Measurements from ENCODE around the gene GLRX3.
"Not testable (repeated sequence)": the region's sequence is repeated elsewhere in the genome, so short reads cannot be mapped to it uniquely, and the experiment has no call there.

The GLRX3 gene

DNA sequence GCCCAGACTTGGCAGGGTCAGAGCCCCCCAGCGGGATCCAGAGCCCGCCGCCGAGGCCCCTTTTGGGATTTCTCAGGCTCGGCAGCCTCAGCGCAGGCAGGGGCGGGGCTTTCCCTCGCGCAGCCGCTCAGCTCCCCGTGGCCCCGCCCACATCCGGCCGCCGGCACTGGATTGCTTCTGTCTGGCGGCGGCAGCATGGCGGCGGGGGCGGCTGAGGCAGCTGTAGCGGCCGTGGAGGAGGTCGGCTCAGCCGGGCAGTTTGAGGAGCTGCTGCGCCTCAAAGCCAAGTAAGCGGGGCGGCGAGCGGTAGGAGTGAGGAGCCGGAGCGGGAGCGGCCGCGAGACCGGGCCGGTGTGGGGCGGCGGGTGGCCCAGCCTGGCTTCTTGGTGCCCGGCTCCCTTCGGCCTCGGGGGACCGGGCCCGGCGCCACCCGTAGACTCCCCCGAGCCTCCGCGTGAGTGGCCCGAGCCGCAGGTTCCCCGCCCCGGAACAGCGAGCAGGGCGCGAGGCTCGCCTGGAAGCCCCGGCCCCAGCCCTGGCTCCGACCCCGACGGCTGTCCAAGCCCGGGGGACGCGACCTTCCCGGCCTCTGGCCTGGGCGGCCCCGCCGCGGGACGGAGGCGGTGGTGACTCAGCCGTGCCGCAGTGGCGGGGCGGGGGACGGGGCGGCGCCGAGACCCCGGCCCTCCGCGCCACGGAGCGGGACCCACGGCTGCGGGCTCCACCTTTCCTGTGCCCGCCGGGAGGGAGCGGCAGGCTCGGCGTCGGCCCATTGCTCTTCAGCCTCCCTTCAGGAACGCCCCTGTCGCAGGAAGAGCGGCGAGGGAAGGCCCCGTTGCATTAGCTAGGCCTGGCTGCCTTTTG lies at the start of gene GLRX3:
GLRX3 (plus strand) TSS at position 166 of the 864 bp plus-strand sequence; CDS start at position 196, 30 bp downstream.
- peak; percentile 11 for DNase-seq

DNA sequence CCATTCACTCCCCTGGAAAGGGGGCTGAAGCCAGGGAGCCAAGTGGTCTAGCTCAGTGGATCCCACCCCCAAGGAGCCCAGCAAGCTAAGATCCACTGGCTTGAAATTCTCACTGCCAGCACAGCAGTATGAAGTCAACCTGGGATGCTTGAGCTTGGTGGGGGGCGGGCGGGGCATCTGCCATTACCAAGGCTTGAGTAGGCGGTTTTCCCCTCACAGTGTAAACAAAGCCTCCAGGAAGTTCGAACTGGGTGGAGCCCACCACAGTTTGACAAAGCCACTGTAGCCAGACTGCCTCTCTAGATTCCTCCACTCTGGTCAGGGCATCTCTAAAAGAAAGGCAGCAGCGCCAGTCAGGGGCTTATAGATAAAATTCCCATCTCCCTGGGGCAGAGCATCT lies 45.6 kb upstream of the GLRX3 start:
- DNase-seq: not testable (repeated sequence)

DNA sequence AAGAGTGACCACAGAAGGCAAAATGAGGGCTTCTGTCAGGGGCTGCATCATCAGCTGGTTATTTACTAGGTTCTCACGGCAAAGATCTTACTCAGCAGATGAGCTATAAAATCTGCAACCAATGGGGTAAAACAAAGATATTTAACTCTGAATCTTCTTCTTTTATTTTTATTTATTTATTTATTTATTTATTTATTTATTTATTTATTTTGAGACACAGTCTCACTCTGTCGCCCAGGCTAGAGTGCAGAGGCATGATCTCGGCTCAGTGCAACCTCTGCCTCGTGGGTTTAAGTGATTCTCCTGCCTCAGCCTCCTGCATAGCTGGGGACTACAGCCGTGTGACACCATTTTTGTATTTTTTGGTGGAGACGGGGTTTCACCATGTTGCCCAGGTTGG lies 36.8 kb upstream of the GLRX3 start:
- no peak for DNase-seq

DNA sequence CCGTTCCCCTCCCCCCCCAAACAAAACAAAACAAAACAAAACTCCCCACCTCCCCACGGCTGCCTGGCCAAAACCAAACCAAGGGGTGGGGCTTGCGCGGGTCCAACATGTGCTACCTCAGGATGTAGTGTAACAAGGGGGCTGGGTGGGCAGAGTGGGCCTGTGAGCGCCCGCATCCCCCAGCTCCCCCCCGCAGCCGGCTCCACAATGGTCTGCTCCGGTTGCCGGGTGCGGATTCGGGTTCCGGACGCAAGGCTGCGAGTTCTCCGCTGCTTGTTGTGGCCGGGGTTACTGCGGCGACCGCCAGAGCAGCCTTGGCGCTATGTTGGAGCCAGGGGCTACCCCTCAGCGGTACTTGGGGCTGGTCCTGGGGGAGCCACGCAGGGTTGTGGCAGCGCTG lies 30.5 kb upstream of the GLRX3 start:
- DNase-seq: no peak

DNA sequence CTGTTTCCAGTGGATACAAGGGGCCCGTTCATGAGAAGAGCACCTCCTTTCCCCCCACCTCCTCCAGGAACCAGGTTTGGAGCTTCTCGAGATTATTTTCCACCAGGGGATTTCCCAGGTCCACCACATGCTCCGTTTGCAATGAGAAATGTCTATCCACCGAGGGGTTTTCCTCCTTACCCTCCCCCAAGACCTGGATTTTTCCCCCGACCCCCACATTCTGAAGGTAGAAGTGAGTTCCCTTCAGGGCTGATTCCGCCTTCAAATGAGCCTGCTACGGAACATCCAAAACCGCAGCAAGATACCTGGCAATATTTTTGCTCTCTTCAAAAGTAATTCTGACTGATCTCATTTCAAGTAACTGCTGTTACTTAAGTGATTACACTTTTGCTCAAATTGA lies 28.0 kb upstream of the GLRX3 start:
- DNase-seq: not testable (repeated sequence)

DNA sequence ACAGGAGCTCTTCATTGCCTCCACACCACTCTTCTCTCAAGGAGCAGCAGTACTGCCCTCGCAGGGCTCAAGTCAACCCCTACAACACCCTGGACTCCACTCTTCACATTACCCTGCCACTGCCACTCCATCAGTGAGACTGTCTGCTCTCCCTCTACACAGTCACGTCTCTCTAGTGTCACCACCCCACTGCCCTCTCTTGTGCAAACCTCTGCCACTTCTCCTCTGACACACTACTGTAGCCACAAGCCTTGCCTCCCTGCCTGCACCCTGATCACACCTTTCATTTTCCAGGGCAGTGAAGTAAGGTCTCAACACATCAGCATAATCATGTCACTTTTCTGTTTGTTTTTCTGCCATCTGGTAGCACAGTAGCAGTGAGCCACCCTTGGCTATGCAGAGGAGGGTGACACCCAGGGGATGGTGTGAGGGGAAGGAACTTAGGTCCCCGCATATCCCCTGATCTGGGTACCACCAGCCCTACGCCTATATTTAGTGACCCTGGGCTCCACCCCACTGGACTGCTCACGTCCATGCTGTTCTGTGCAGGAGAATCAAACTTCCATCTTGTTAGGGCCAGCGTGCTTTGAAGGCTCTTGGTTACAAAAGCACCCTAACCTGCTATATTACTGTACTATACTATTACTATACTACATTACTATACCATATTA lies 27.1 kb upstream of the GLRX3 start:
- DNase-seq: no peak

DNA sequence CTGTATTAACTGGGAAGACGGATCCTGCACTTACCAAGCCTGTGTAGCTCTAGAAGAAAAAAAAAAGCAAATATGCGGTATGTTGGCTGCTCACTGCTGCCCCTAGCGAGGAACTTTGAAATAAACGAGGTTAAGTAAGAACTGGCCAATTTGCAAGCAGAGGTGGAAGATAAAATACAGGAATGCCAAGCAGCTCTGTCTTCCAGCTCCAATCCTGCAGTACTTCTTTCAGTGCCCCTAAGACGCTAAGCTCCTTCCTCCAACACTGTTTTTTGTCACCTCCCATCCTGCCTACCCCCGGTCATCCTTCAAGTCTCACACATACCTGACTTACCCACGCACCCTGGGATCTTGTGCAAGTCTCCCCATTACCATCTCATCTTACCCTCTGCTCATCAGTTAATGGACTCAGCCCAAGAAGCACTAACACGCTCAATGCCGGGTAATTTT lies 26.4 kb upstream of the GLRX3 start:
- DNase-seq: peak; percentile 24

DNA sequence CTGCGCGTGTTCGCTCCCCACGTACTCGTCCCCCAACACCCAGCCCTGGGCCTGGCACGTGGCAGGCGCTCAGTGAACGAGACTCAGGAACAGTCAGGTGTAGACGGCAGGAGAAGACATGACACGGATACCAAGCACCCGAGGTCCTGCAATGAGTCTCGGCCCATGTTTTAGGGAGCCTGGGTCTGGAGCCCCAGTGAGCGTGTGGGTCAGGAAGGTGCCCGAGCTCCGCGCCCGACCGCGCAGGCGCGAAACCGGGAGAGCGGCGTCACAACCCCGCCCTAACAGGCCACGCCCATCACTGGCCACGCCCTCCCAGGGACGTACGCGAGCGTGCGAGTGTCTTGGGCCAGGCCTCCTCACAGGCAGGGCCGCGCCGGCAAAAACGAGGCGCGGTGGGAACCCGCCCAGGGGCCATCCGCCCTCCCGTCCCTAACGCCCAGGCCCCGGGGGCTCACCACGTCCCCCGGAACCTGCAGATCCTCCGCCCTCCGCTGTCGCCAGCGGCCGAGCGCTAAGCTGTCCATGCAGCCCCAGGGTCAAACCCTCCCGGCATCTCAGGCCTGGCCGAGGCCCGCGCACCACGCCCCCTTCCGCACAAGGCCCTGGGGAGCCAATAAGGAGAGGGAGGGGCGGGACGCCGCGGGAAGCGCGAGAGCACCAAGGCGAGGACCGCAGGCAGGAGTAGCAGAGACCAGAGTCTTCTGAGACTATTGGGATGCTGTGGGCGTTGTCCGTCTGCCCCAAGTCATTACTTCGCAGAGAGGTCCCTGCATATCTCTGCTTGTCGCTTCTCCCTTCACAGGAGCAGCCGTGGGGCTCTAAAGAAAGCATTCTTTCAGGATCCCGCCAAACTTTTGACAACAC lies 25.7 kb upstream of the GLRX3 start, which contains the start of gene C10orf143:
C10orf143 (minus strand) TSS at position 585 of the 867 bp plus-strand sequence; CDS start at position 527, 58 bp downstream.
- peak; percentile 79 for DNase-seq

DNA sequence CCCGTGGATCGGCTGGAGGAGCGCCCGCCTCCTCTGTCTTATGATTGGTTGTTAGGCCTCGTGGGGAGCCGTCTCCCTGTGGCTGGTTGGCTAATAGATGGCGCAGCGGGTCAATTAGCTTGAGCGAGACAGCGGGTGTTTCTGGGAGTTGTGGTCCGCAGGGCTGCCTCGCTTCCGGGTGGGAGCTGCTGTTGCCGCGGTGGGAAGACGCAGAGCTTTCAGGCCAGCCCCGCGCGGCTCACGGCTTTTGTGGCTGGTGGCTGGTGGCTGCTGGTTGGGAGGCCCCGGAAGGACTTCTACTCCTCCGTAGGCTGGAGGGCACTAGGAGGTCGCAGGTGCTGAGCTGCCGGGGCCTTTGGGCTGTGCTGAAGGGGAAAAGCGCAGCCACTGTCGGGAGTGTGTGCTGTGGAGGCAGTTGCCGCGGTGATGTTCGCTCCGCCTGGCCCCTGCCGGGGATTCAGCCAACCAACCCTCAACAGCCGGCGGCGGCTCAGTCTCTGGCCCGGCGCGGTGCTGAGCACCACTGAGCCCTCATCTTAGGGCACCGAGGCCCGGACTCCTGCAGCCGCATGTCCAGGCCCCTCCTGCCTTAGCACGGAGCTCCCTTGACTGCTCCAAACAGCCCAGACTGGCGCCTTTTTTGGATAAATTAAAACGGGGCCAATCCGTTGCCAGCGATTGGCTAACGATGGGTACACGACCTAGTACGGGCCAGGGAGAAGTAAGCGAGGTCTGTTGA lies 24.9 kb upstream of the GLRX3 start:
- DNase-seq: peak; percentile 79

DNA sequence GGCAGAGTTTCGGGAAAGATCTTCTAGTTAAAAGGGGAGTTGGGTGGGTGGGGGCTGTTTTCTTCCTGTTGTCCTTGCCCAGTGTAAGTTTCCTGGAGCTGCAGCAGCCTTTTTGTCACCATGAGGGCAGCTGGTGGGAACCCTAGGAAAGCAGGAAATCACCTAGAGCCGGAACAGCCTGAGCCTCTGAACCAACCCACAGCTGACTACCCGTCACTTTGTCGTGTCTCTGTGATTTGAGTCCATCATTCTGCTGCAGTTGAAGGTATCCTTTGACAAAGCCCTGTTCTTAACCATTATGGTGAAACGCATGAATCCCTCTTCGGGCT lies 24.4 kb upstream of the GLRX3 start:
- no peak for DNase-seq

DNA sequence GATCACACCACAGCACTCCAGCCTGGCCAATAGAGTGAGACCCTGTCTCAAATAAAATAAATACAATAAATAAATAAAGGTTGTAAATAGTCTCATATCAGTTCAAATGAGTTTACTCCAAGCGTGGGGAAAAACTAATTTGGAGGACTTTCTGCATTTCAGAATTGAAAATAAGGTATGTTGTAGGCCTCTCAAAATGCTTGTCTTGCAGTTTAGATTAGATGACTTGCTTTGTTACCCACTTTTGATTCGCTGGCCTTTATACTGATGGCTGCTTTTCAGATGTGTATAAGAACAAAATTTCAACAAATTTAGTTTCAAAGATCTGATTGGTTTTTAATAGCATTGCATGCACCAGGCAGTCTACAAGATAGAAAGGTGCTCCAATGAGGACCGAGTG lies 23.4 kb upstream of the GLRX3 start:
- no peak for DNase-seq

DNA sequence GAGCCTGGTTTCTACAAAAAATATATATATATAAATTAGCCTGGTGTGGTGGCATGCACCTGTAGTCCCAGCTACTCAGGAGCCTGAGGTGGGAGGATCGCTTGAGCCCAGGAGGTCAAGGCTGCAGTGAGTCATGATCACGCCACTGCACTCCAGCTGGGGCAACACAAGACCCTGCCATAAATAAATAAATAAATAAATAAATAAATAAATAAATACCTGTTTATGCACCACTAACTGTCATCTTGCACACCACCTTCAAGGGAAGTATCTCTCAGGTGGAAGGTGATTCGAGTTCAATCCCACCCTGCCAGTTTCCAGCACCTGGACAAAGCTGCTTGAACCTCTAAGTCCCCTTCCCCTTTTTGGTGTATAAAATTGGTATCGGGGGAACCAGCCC lies 19.2 kb upstream of the GLRX3 start:
- not testable (repeated sequence) for DNase-seq

DNA sequence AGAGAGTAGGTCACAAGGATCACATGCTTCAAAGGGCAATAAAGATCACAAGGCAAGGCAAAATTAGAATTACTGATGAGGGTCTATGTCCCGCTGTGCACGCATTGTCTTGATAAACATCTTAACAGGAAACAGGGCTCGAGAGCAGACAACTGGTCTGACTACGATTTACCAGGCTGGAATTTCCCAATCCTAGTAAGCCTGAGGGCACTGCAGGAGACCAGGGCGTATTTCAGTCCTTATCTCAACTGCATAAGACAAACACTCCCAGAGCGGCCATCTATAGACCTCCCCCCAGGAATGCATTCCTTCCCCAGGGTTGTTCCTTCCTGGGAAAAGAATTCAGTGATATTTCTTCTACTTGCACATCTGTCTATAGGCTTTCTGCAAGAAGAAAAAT lies 18.7 kb upstream of the GLRX3 start:
- DNase-seq: not testable (repeated sequence)

DNA sequence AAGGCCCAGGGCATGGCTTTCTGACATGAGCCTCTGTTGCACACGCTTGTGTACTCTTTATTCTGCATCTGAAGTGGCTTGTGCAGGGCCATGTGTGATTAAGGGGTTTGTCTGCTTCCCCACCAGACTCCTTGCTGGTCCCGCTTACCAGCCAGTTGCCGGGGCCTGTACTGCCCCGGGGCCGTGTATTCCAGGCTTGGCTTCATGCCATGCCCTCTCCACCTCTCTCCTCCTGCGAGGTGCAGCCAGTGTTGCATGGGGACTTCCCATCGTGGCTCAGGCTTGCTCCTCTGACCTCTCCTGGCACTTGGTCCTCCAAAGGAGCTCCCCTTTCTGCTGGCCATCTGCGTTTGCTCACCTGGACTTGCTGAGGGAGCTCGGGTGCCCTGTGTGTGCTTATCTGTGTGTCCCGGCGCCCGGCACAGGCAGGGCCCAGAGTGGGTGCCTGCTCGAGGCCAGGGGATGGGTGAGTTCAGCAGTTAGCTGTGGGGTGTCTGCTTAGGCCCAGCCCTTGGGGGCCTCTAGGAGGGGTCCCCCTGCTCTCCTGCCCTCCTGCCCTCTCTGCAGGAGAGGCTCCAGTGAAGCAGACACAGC lies 14.6 kb upstream of the GLRX3 start:
- DNase-seq: no peak

DNA sequence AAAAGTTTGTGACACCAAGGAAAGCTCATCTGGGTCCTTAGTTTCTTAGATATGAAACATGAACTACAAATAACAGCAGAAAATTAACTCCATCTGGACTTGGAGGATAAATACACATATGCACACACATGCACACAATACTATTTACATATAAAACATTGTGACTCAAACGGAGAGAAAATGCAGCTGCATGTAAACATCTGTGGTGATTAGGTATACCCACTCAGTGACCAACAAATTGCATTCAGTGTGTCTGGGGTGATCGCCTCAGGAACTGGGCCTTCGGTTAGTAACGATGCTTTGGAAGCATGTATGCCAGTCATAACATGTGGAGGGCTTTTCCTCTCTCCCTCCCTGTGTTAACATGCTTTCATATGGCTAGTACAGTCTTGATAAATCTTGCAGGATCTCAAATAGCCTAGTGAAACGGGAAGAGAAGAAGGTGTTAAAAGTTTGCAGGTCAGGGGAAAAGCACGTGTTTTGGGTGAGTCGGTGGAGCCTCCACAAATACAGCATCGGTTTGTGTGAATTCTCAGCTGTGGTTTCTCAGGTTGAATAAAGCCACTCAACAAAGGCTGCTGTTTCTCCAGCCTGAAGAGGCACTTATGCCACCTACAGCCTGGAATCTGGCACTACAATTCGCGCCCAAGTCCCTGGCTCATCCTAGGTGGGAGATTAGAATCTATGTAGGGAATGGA lies 8.7 kb upstream of the GLRX3 start:
- DNase-seq: peak; percentile 34

DNA sequence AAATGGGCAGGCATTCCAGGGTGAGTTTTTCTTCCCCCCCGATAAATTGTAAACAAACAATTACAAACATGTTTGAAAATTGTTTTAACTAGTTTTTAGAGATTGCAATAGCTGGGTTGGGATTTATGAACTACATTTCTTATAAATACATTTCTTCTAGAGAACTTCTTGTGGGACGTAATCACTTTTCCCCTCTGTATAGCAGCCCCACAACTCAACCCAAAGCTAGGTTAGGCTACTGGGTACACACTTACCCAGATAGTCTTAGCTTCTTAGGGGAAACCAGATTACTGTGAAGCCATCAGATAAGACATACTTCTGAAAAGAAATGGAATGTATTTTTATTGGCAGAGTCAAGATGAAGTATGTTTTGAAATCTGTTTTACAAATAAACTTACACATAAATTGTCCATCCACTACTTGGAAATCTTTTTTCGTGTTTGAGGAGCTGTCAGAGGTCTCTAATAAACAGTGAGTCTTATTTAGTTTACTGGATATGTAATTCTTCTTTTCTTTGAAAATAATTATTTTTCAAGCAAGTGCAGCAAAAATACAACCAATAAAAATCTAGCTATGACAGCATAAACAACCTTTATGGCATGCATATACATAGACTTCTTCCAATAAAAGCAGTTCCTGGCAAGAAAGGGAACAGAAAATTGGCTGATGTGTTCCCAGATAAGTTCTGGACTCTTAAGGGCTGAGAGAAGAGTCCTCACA lies 8.0 kb upstream of the GLRX3 start:
- no peak for DNase-seq

DNA sequence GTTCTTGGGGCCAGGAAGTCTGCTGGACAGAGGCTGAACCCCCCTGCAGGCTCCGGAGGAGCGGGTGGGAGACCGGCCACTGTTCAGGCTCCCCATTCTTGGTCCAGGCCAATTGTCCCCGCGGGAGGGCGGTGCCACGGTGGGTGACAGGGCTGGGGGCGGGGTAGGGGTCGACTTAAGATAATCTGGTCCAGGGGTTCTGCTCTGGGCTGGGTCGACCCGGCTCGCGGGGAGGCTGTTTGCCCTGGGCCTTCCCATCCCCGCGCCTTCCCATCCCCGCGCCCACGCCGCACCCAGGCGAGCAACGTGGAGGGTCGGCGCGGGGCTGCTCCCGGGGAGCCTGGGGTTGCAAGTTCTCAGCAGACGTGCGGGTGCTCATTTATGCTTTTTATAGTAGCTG lies 7.3 kb upstream of the GLRX3 start:
- no peak for DNase-seq

DNA sequence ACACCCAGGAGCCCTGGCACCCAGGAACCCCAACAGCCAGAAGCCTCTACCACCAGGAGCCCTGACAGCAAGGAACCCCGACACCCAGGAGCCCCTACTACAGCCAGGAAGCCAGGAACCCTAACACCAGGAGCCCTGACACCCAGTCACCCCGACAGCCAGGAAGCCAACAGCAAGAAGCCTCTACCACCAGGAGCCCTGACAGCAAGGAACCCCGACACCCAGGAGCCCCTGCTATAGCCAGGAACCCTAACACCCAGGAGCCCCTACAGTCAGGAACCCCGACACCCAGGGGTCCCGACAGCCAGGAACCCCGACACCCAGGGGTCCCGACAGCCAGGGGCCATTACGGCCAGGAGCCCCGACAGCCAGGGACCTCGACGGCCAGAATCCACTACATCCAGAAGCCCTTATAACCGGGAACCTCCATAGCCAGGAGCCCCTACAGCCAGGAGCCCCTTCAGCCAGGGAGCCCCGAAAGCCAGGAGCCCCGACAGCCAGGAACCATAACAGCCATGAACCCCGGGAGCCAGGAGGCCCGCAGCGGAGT lies 440 bp upstream of the GLRX3 start:
- DNase-seq: no peak

DNA sequence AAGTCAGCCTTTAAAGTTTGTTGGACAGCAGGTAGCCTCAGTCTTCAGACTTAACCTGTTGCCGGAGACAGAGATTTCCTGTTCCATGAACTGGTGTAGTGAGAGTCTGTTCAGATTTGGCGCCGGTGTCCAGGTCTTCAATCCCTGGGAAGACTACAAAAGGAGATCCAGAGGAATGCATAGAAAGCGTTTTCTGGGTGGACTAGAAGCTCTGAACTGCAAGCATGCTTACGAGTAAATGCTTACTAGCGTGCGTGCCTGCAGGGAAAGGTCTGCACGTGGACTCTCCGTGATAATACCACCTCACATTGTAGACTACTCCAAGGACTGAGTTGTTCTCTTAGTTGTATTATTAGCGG lies 878 bp downstream of the GLRX3 start:
- DNase-seq: no peak

DNA sequence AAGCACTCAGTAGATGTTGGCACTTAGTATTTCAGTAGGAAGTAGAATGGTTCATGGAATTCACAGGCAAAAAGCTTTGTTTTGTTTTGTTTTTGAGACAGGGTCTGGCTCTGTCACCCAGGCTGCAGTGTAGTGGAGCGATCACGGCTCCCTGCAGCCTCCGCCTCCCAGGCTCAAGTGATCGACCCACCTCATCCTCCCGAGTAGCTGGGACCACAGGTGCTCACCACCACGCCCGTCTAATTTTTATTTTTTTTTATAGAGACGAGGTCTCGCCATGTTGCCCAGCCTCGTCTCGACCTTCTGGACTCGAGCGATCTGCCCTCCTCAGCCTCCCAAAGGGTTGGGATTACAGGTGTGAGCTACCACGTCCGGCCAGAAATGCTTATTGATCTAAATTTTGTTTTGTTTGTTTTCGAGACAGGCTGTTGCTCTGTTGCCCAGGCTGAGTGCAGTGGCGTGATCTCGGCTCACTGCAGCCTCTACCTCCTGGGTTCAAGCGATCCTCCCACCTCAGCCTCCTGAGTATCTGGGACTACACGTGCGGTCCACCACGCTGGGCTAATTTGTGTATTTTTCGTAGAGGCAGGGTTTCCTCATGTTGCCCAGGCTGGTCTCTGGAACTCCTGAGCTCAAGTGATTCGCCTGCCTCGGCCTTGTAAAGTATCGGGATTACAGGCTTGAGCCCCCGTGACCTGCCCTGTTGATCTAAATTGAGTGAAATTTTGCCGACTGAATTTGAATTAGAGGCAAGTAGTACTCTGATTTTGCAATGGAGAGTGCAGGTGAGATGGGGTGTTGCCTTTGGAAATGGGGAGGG lies 1.7 kb downstream of the GLRX3 start:
- no peak for DNase-seq

Measured in NCI-H2029 treated with DMSO at 0.1 percent for 48 hours (cell line).